MCF 10A (cell line): ENCODE measurements around the gene ILF2. TPM values are rescaled to one million over a fixed set of nuclear protein-coding genes. Genes with fewer than 3 reads are reported as not detected.

Source experiments
- BruUV-seq: library from RNA; stranded (reverse); fragments of 400-500 nt; replicated peaks from 2 replicates; lab custom pipeline; 2021; lab: Mats Ljungman, UMichigan
- CTCF ChIA-PET: fragments of 300-600 bp; sonication (Branson Sonifier 250); formaldehyde crosslinking; extraction: SDS; loops from one replicate; lab custom pipeline; 2021; ENCODE audit warnings: antibody characterized with exemption, inconsistent platforms; lab: Yijun Ruan, JAX
- POLR2A ChIA-PET: fragments of 300-600, 350-650 bp; sonication (Branson Sonifier 250); formaldehyde crosslinking; extraction: SDS; loops from one replicate; lab custom pipeline; 2020; ENCODE audit warnings: antibody characterized with exemption, inconsistent platforms; lab: Yijun Ruan, JAX
- DNase-seq: peaks from one replicate; pipeline ENCODE4 v3.0.0-alpha.2; 2018; ENCODE audit not compliant: unreplicated experiment
- H3K27ac Mint-ChIP-seq: one replicate; pipeline ENCODE4 v1.8.0; 2022; ENCODE audit warnings: mild to moderate bottlenecking, low read depth, mixed read lengths; ENCODE audit not compliant: unreplicated experiment
- H3K27me3 Mint-ChIP-seq: one replicate; pipeline ENCODE4 v1.8.0; 2022; ENCODE audit warnings: mixed read lengths; ENCODE audit not compliant: insufficient read depth, unreplicated experiment
- H3K36me3 Mint-ChIP-seq: one replicate; pipeline ENCODE4 v1.8.0; 2022; ENCODE audit warnings: mild to moderate bottlenecking, moderate library complexity, mixed read lengths; ENCODE audit not compliant: insufficient read depth, unreplicated experiment
- H3K4me1 Mint-ChIP-seq: one replicate; pipeline ENCODE4 v1.8.0; 2022; ENCODE audit warnings: mixed read lengths; ENCODE audit not compliant: insufficient read depth, unreplicated experiment
- H3K4me3 Mint-ChIP-seq: one replicate; pipeline ENCODE4 v1.8.0; 2022; ENCODE audit warnings: mild to moderate bottlenecking, moderate library complexity, mixed read lengths; ENCODE audit not compliant: unreplicated experiment
- H3K9me3 Mint-ChIP-seq: one replicate; pipeline ENCODE4 v1.8.0; 2022; ENCODE audit warnings: mixed read lengths; ENCODE audit not compliant: unreplicated experiment
- intact Hi-C: fragments of 100-400 bp; cut with micrococcal nuclease; formaldehyde crosslinking; loops from 2 replicates; pipeline ENCODE4 v1.14.1; 2022
- total RNA-seq: library from RNA; stranded (reverse); gene quantifications from 2 replicates; pipeline ENCODE4 v1.2.3, GENCODE V29; 2022
- TF ChIP-seq, protein P1 (sequence below): fragments of 200-600 bp; IDR thresholded peaks from one replicate; pipeline ENCODE4 v1.8.0; 2022; ENCODE audit warnings: antibody characterized with exemption, mild to moderate bottlenecking; ENCODE audit not compliant: unreplicated experiment

The ILF2 gene
- total RNA-seq, 1 experiment from 2014 or later = 348 TPM

DNA sequence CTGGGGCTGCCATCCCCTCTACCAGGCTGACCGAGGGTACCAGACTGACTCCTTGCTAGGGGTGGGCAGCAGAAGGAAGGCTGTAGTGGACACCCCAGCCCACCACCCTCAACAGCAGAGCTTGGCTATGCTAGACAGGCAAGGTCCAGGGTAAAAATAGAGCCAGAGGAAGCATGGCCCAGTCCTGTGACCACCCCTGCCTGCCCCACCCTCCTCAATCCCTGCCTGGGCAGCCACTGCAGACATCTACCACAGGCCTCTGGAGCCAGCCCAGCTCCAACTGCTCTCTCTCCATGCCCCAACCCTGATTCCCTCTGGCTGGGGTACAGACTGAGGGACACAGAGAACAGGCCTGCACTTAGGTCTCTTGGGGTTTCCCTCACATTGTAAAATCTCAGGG lies 40.8 kb downstream of the ILF2 start:
- CTCF ChIA-PET = interaction anchor here (1.0 to 9.3 kb wide), 5 partner anchors 15 to 120 kb away, joined by 5 to 195 read pairs (median 9); partner anchors contain the start of genes S100A14 and S100A16

DNA sequence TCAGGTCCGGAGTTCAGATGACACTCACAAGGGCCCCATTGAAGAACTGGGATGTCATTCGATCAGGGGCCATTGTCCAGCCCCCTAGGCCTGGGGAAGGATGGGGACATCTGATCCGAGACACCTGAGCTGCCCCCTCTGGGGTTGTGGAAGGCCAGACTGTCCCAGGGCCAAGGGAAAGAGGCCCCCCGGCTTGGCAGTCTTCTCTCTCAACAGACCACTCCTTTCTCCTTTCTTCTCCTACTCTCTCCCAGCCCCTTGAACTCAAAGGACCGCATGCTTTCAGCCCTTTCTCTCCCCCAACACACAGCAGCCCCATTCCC lies 41.5 kb downstream of the ILF2 start:
- ChIA-PET POLR2A (interaction anchor here (0.7 to 46.1 kb wide), 4 partner anchors 5 to 99 kb away, joined by 3 to 1272 read pairs (median 640); partner anchors contain the start of genes CHTOP, INTS3, S100A1 and S100A13), CTCF (interaction anchor here (0.6 to 9.3 kb wide), 8 partner anchors 8 to 119 kb away, joined by 4 to 195 read pairs (median 7); partner anchors contain the start of genes S100A14 and S100A16)
- BruUV-seq = no TSS peak
- H3K9me3 Mint-ChIP-seq = no peaks in the 10 kb centered on the region
- peaks cover 38% of the 10 kb centered on the region for H3K4me1 Mint-ChIP-seq
- TF ChIP-seq, protein P1, sequence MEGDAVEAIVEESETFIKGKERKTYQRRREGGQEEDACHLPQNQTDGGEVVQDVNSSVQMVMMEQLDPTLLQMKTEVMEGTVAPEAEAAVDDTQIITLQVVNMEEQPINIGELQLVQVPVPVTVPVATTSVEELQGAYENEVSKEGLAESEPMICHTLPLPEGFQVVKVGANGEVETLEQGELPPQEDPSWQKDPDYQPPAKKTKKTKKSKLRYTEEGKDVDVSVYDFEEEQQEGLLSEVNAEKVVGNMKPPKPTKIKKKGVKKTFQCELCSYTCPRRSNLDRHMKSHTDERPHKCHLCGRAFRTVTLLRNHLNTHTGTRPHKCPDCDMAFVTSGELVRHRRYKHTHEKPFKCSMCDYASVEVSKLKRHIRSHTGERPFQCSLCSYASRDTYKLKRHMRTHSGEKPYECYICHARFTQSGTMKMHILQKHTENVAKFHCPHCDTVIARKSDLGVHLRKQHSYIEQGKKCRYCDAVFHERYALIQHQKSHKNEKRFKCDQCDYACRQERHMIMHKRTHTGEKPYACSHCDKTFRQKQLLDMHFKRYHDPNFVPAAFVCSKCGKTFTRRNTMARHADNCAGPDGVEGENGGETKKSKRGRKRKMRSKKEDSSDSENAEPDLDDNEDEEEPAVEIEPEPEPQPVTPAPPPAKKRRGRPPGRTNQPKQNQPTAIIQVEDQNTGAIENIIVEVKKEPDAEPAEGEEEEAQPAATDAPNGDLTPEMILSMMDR = no peak
- DNase-seq = no peak
- no peak overlapping the region for H3K4me3 Mint-ChIP-seq
- intact Hi-C loops = no loop called here
- H3K36me3 Mint-ChIP-seq = peaks cover 25% of the 10 kb centered on the region
- H3K27me3 Mint-ChIP-seq = no peaks in the 10 kb centered on the region
- no peak overlapping the region for H3K27ac Mint-ChIP-seq

More for the DNA sequence above, 40.8 kb downstream of the ILF2 start:
- no peaks in the 10 kb centered on the region for H3K9me3 Mint-ChIP-seq
- peaks cover 21% of the 10 kb centered on the region for H3K36me3 Mint-ChIP-seq
- no peak overlapping the region for H3K4me3 Mint-ChIP-seq
- TF ChIP-seq, protein P1 = no peak
- intact Hi-C loops = no loop called here
- H3K27me3 Mint-ChIP-seq = no peaks in the 10 kb centered on the region
- H3K27ac Mint-ChIP-seq = no peak overlapping the region
- no peak for DNase-seq
- BruUV-seq = no TSS peak
- H3K4me1 Mint-ChIP-seq = peaks cover 37% of the 10 kb centered on the region
- POLR2A ChIA-PET = interaction anchor here (0.7 to 46.1 kb wide), 3 partner anchors 15 to 58 kb away, joined by 3 to 1272 read pairs (median 9); partner anchors contain the start of genes S100A1, S100A13, S100A14 and S100A16

DNA sequence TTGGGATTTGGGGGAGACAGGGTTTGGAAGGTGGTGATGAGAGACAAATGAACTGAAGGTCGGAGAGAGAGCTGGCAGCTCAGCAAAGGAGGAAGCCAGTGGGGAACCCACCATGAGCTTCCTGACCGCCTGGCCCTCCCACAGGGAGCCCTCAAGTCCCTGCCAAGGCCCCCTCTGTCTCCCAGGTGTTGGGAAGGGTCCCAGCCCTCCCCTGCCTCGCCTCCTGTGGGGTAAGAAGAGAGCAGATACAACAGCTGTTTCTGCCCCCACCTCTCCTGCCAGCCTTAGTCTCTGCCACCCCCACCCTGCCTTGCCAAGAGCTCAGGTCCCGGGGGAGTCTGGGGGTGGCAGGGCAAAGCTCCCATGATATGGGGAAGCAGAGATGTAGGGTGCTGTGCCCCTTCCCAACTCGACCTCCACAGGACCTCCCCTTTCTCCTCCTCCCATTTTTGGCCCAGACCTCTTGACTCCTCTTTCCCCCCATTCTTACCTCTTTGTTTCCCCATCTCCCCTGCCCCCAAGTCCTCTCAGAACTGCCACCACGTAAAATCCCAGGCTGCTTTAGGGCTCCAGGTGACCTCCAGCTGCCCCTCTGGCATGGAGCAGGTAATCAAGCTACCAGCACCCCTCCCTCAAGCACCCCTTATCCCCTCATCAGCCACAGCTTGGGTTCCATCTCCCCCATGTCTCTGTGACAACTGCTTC lies 42.0 kb downstream of the ILF2 start:
- CTCF ChIA-PET = interaction anchor here (0.6 to 9.3 kb wide), 13 partner anchors 8 to 118 kb away, joined by 3 to 195 read pairs (median 5); partner anchors contain the start of genes NPR1, S100A14 and S100A16
- intact Hi-C loops = no loop called here
- peaks cover 25% of the 10 kb centered on the region for H3K36me3 Mint-ChIP-seq
- peaks cover 43% of the 10 kb centered on the region for H3K4me1 Mint-ChIP-seq
- no peak overlapping the region for H3K27ac Mint-ChIP-seq
- no peaks in the 10 kb centered on the region for H3K27me3 Mint-ChIP-seq
- POLR2A ChIA-PET = interaction anchor here (0.7 to 46.1 kb wide), 5 partner anchors 5 to 99 kb away, joined by 3 to 1272 read pairs (median 19); partner anchors contain the start of genes CHTOP, INTS3, S100A1 and S100A13
- no peaks in the 10 kb centered on the region for H3K9me3 Mint-ChIP-seq
- BruUV-seq = no TSS peak
- H3K4me3 Mint-ChIP-seq = no peak overlapping the region
- DNase-seq = no peak
- TF ChIP-seq, protein P1 = no peak
